Measurements from ENCODE around the gene RBM23. TPM values are rescaled to one million over a fixed set of nuclear protein-coding genes. Genes with fewer than 3 reads are reported as not detected.

RBM23 gene
- total and polyA plus RNA-seq, 2 of the 8 experiments (the other 6 are each of a cell fraction or from before 2014, with no cell fraction given): 41.2 to 43.3 TPM

GRCh38 chr14:22926316-22926715 is 7.4 kb upstream of the RBM23 start:
- H3K27ac ChIP-seq (ENCODE audit: low read depth, low read length): no peak overlapping the region
- H3K4me3 ChIP-seq (ENCODE audit: extremely low read depth in 1 of 4, insufficient read depth in 2 of 4, low read depth in 3 of 4, low read length in 4 of 4): no peak overlapping the region
- no peak overlapping the region for H3K56ac ChIP-seq (replicated peaks; ENCODE audit: insufficient read length, low read depth, low read length)
- H2BK120ac ChIP-seq (replicated peaks; ENCODE audit: low read depth, low read length): no peak overlapping the region
- H3K4me1 ChIP-seq (replicated peaks in 1 of 4; ENCODE audit: control insufficient read depth in 3 of 4, insufficient read depth in 4 of 4, low read length in 3 of 4): peaks cover 0 to 3% (median 1%) of the 10 kb centered on the region in 4 experiments; a peak in 3 of 7 replicates
- ChIA-PET POLR2A (ENCODE audit: partially characterized antibody) (interaction anchor here (0.9 to 4.6 kb wide), 2 partner anchors 7 to 57 kb away, joined by 3 to 67 read pairs; partner anchors contain the start of gene RBM23), CTCF (ENCODE audit: partially characterized antibody) (interaction anchor here (0.7 to 1.9 kb wide), 4 partner anchors 26 to 143 kb away, joined by 3 to 5 read pairs (median 4); no protein-coding TSS in a partner anchor)
- no peak overlapping the region for H3K14ac ChIP-seq (ENCODE audit: insufficient read length)
- H3K23me2 ChIP-seq (ENCODE audit: low read depth, low read length): peaks cover 9% of the 10 kb centered on the region
- no peak overlapping the region for H4K8ac ChIP-seq (ENCODE audit: extremely low read depth, insufficient read depth, low read length)
- TF ChIP-seq TCF12 (IDR thresholded peaks at IDR 0.05; ENCODE audit: low read depth, low read length) (no peak), POU5F1 (IDR thresholded peaks at IDR 0.05; ENCODE audit: low read depth, low read length) (no peak)
- H2BK20ac ChIP-seq (ENCODE audit: low read length): no peak overlapping the region
- H2BK12ac ChIP-seq (ENCODE audit: low read depth, low read length): no peak overlapping the region
- 0 out of 2 replicates have a peak overlapping the region, but pooled peaks have one; percentile 10 for H2BK15ac ChIP-seq (ENCODE audit: low read length)
- H3K18ac ChIP-seq (ENCODE audit: extremely low read depth, low read length): no peak overlapping the region
- peaks cover 5 to 21% of the 10 kb centered on the region in 2 experiments for H3K79me2 ChIP-seq (ENCODE audit: control insufficient read depth in 1 of 2, insufficient read depth in 2 of 2, low read length in 2 of 2)
- no peak overlapping the region for H2AK5ac ChIP-seq (ENCODE audit: low read depth, low read length)
- no peak overlapping the region for H3K4me2 ChIP-seq (ENCODE audit: insufficient read depth in 1 of 2, low read depth in 2 of 2, low read length in 2 of 2)
- FAIRE-seq: no peak
- H4K5ac ChIP-seq (ENCODE audit: insufficient read length, low read depth, low read length): no peak overlapping the region
- no peak overlapping the region for H4K91ac ChIP-seq (replicated peaks; ENCODE audit: insufficient read length, low read length)
- H3K9me3 ChIP-seq (ENCODE audit: insufficient read depth in 2 of 2, low read depth in 1 of 2, low read length in 1 of 2): no peaks in the 10 kb centered on the region
- peaks cover 30 to 56% (median 46%) of the 10 kb centered on the region in 4 experiments for H3K36me3 ChIP-seq (ENCODE audit: control insufficient read depth in 2 of 4, insufficient read depth in 4 of 4, low read length in 3 of 4)
- WGBS, 2 experiments (ENCODE audit: extremely low coverage in 1 of 2, insufficient coverage in 1 of 2, insufficient read length in 1 of 2, insufficient replicate concordance in 2 of 2, low coverage in 1 of 2, low lambda C conversion rate in 2 of 2, missing lambda C conversion rate in 1 of 2): 91% methylated on average over 4 of the region's 4 CpGs; no CpG with 5 or more reads in 1 of the 2 experiments
- no peak overlapping the region for H3K23ac ChIP-seq (ENCODE audit: insufficient read length)
- peaks cover 0 to 2% of the 10 kb centered on the region in 2 experiments for H4K20me1 ChIP-seq (replicated peaks in 1 of 2; ENCODE audit: control insufficient read depth in 1 of 2, insufficient read depth in 2 of 2, low read length in 2 of 2)
- no peak overlapping the region for H2BK5ac ChIP-seq (ENCODE audit: low read depth, low read length)
- H3K4ac ChIP-seq (replicated peaks; ENCODE audit: insufficient read length, low read depth, low read length): no peak overlapping the region
- no peaks in the 10 kb centered on the region for H3K27me3 ChIP-seq (replicated peaks in 1 of 4; ENCODE audit: control insufficient read depth in 3 of 4, extremely low read depth in 1 of 4, insufficient read depth in 3 of 4, low read length in 3 of 4)
- no peak for DNase-seq (ENCODE audit: low read depth in 1 of 2, low spot score in 2 of 2)
- no peak overlapping the region for H3K9ac ChIP-seq (replicated peaks in 1 of 4; ENCODE audit: extremely low read depth in 1 of 4, low read depth in 3 of 4, low read length in 3 of 4)
- H2AFZ ChIP-seq (ENCODE audit: low read length): no peak overlapping the region
- H3K79me1 ChIP-seq (ENCODE audit: low read depth, low read length): peaks cover 5% of the 10 kb centered on the region; the same call in 1 of the 2 replicates
